ENCODE measurements around the gene PTPRD.
A peak's percentile ranks its signal among the peaks of the same experiment; 100 is the strongest.

Gene PTPRD

DNA sequence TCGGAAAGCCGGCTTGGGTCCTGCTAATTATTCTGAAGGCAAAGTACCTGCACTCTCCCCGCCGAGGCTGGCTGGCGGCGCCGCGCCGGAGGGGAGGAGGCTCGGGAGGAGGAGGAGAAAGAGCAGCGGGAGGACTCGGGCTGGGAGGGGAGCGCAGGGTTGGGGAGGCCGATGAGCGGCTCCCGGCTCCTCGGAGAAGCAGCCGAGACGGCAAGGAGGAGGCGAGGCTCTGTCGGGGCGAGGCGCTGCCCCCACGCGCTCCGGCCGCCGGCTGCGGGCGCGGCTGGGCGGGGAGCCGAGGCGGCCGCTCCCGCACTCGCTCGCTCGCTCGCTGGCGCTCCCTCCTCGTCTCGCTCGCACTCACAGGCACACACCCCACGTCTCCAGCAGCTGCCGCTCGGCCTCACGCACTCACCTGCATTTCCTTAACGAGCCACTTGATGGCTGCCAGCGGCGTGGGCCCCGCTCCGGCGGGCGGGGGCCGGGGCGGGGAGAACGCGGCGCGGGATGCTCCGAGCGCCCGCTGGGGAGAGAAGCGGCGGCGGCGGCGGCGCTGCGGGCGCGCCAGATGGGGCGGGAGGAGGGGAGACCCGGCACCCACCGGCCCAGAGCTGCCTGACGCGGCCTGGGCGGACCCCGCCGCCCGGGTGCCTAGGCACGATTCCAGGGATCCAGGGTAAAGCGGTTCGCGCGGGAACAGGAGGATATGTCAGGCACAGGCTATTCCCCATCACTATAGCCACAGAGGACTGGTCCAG lies at the start of gene PTPRD:
Gene PTPRD, minus strand, starts transcription at position 362 of the 758 bp plus-strand sequence.
- no peak for TF ChIP-seq CTCF (IDR thresholded peaks at IDR 0.05; ENCODE audit: control insufficient read depth, insufficient read depth, low read depth, low read length, missing control alignments)
- DNase-seq (ENCODE audit: low read depth): no peak
- peak within 1 kb of the TSS; percentile 37 for H3K4me3 ChIP-seq (ENCODE audit: control insufficient read depth, low read depth, low read length)

DNA sequence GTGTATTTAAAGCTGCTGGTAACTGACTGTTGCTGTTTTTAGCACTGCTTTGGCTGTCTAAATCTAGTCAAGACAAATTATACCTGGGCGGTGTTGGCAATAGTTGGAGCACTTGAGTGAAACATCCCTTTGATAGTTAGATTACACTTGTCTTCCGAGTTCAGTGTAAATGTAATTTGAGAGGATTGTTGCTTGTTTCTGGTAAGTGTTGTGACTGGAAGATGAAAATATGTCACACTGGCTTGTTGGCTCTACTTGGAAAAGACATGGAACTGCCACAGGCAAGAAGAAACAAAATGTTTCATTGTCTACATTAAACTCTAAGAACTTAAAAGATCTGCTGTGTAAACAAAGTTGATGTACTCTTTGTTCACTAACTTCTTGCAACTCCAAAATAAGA lies 49.2 kb upstream of the PTPRD start:
- DNase-seq (ENCODE audit: low read depth): no peak
- TF ChIP-seq CTCF (IDR thresholded peaks at IDR 0.05; ENCODE audit: control insufficient read depth, insufficient read depth, low read depth, low read length, missing control alignments): no peak
- H3K4me3 ChIP-seq (ENCODE audit: control insufficient read depth, low read depth, low read length): no peak overlapping the region

GRCh38 chr9:10661376-10661775 lies 48.6 kb upstream of the PTPRD start:
- DNase-seq (ENCODE audit: low read depth): no peak
- TF ChIP-seq CTCF (IDR thresholded peaks at IDR 0.05; ENCODE audit: control insufficient read depth, insufficient read depth, low read depth, low read length, missing control alignments): no peak
- no peak overlapping the region for H3K4me3 ChIP-seq (ENCODE audit: control insufficient read depth, low read depth, low read length)

GRCh38 chr9:10651012-10651411 lies 38.2 kb upstream of the PTPRD start:
- H3K4me3 ChIP-seq (ENCODE audit: control insufficient read depth, low read depth, low read length): no peak overlapping the region
- TF ChIP-seq CTCF (IDR thresholded peaks at IDR 0.05; ENCODE audit: control insufficient read depth, insufficient read depth, low read depth, low read length, missing control alignments): no peak
- DNase-seq (ENCODE audit: low read depth): no peak

DNA sequence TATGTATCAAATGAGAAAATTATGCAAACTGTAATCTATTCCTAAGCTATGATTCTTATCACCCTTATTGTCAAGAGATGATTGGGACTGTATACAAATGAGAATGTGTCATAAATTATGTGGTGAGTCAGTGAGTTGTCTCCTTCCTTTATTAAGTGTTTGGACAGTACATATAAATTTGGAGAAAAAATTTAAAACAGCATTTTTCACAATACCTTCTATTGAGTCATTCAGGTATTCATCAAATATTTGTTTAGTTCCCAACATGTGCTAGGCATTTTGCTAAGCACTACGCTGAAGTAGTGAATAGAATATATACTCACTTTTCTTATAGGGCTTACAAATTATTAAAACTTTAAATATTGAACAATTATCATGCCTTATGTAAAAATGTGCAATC lies 36.3 kb upstream of the PTPRD start:
- no peak for DNase-seq (ENCODE audit: low read depth)
- TF ChIP-seq CTCF (IDR thresholded peaks at IDR 0.05; ENCODE audit: control insufficient read depth, insufficient read depth, low read depth, low read length, missing control alignments): no peak
- H3K4me3 ChIP-seq (ENCODE audit: control insufficient read depth, low read depth, low read length): no peak overlapping the region

GRCh38 chr9:10633785-10634184 lies 21.0 kb upstream of the PTPRD start:
- DNase-seq (ENCODE audit: low read depth): no peak
- no peak for TF ChIP-seq CTCF (IDR thresholded peaks at IDR 0.05; ENCODE audit: control insufficient read depth, insufficient read depth, low read depth, low read length, missing control alignments)
- no peak overlapping the region for H3K4me3 ChIP-seq (ENCODE audit: control insufficient read depth, low read depth, low read length)
